ENCODE measurements around the gene GALK2. TPM values are rescaled to one million over a fixed set of nuclear protein-coding genes. Genes with fewer than 3 reads are reported as not detected.
"Not testable (repeated sequence)": the region's sequence is repeated elsewhere in the genome, so short reads cannot be mapped to it uniquely, and the experiment has no call there.

Gene GALK2
- polyA plus RNA-seq, 3 donors from 2014 or later: 8.8 to 25.1 (median 18.1) TPM

- H3K36me3 Mint-ChIP-seq: peaks cover 11 to 39% (median 21%) of the 10 kb centered on the region in 3 donors
- peaks cover 10 to 20% of the 10 kb centered on the region in 2 donors for H3K4me1 Mint-ChIP-seq
- H3K27ac Mint-ChIP-seq: peak overlapping the region in 2 of 6 donors; percentile 8 to 51
- H3K27me3 Mint-ChIP-seq (ENCODE audit: low read depth in 3 of 3): no peaks in the 10 kb centered on the region
- H3K9me3 Mint-ChIP-seq: no peaks in the 10 kb centered on the region
- no peak overlapping the region for H3K4me3 Mint-ChIP-seq
- DNase-seq: no peak
Measured at GRCh38 chr15:49323207-49323606, 153.2 kb downstream of the GALK2 start.

- no peaks in the 10 kb centered on the region for H3K9me3 Mint-ChIP-seq
- no peak overlapping the region for H3K4me3 Mint-ChIP-seq
- peaks cover 4 to 23% (median 6%) of the 10 kb centered on the region in 3 donors for H3K36me3 Mint-ChIP-seq
- no peak for DNase-seq
- H3K4me1 Mint-ChIP-seq: no peaks in the 10 kb centered on the region
- H3K27ac Mint-ChIP-seq: no peak overlapping the region
- H3K27me3 Mint-ChIP-seq (ENCODE audit: low read depth in 3 of 3): no peaks in the 10 kb centered on the region
Measured at GRCh38 chr15:49327927-49328326, 157.9 kb downstream of the GALK2 start.

GRCh38 chr15:49328941-49329340, 158.9 kb downstream of the GALK2 start:
- Mint-ChIP-seq H3K27ac (no peak overlapping the region), H3K9me3 (no peaks in the 10 kb centered on the region), H3K4me3 (no peak overlapping the region), H3K4me1 (no peaks in the 10 kb centered on the region), H3K36me3 (peaks cover 4 to 23% (median 6%) of the 10 kb centered on the region in 3 donors), H3K27me3 (ENCODE audit: low read depth in 3 of 3) (no peaks in the 10 kb centered on the region)
- no peak for DNase-seq

GRCh38 chr15:49330166-49330565, 160.1 kb downstream of the GALK2 start:
- Mint-ChIP-seq H3K36me3 (peaks cover 4 to 20% (median 6%) of the 10 kb centered on the region in 3 donors), H3K9me3 (no peaks in the 10 kb centered on the region), H3K4me1 (no peaks in the 10 kb centered on the region), H3K27ac (no peak overlapping the region), H3K4me3 (no peak overlapping the region), H3K27me3 (ENCODE audit: low read depth in 3 of 3) (no peaks in the 10 kb centered on the region)
- no peak for DNase-seq

GRCh38 chr15:49331442-49331841, 161.4 kb downstream of the GALK2 start:
- no peak overlapping the region for H3K4me3 Mint-ChIP-seq
- H3K27ac Mint-ChIP-seq: no peak overlapping the region
- H3K27me3 Mint-ChIP-seq (ENCODE audit: low read depth in 3 of 3): no peaks in the 10 kb centered on the region
- no peaks in the 10 kb centered on the region for H3K4me1 Mint-ChIP-seq
- no peaks in the 10 kb centered on the region for H3K9me3 Mint-ChIP-seq
- DNase-seq: no peak
- peaks cover 4 to 20% (median 6%) of the 10 kb centered on the region in 3 donors for H3K36me3 Mint-ChIP-seq

GRCh38 chr15:49331951-49332350, 161.9 kb downstream of the GALK2 start:
- Mint-ChIP-seq H3K36me3 (peaks cover 4 to 20% (median 6%) of the 10 kb centered on the region in 3 donors), H3K4me3 (no peak overlapping the region), H3K27me3 (ENCODE audit: low read depth in 3 of 3) (no peaks in the 10 kb centered on the region), H3K27ac (peak overlapping the region in 1 of 6 donors; percentile 43), H3K4me1 (no peaks in the 10 kb centered on the region), H3K9me3 (no peaks in the 10 kb centered on the region)
- DNase-seq: no peak

- peaks cover 18 to 34% (median 31%) of the 10 kb centered on the region in 3 donors for H3K36me3 Mint-ChIP-seq
Measured at GRCh38 chr15:49339656-49340055, 169.6 kb downstream of the GALK2 start.

GRCh38 chr15:49343546-49343945, 173.5 kb downstream of the GALK2 start:
- no peak for DNase-seq
- Mint-ChIP-seq H3K36me3 (peaks cover 20 to 51% (median 34%) of the 10 kb centered on the region in 3 donors), H3K4me1 (no peaks in the 10 kb centered on the region), H3K9me3 (no peaks in the 10 kb centered on the region), H3K27me3 (ENCODE audit: low read depth in 3 of 3) (no peaks in the 10 kb centered on the region), H3K4me3 (no peak overlapping the region), H3K27ac (no peak overlapping the region)

More at GRCh38 chr15:49339656-49340055, 169.6 kb downstream of the GALK2 start:
- DNase-seq: no peak
- Mint-ChIP-seq H3K27me3 (ENCODE audit: low read depth in 3 of 3) (no peaks in the 10 kb centered on the region), H3K4me1 (no peaks in the 10 kb centered on the region), H3K9me3 (no peaks in the 10 kb centered on the region), H3K27ac (no peak overlapping the region), H3K4me3 (no peak overlapping the region)

GRCh38 chr15:49354439-49354838, 184.4 kb downstream of the GALK2 start:
- not testable (repeated sequence) for H3K4me3 Mint-ChIP-seq; H3K27me3 Mint-ChIP-seq (ENCODE audit: low read depth in 3 of 3); H3K4me1 Mint-ChIP-seq; H3K27ac Mint-ChIP-seq; H3K9me3 Mint-ChIP-seq; DNase-seq; H3K36me3 Mint-ChIP-seq

GRCh38 chr15:49361370-49361769, 191.3 kb downstream of the GALK2 start:
- peaks cover 3 to 10% (median 3%) of the 10 kb centered on the region in 3 donors for H3K36me3 Mint-ChIP-seq
- H3K9me3 Mint-ChIP-seq: peaks cover 0 to 9% (median 2%) of the 10 kb centered on the region in 6 donors
- no peak overlapping the region for H3K27ac Mint-ChIP-seq
- no peaks in the 10 kb centered on the region for H3K4me1 Mint-ChIP-seq
- H3K27me3 Mint-ChIP-seq (ENCODE audit: low read depth in 3 of 3): peaks cover 0 to 3% (median 0%) of the 10 kb centered on the region in 3 donors
- no peak for DNase-seq
- H3K4me3 Mint-ChIP-seq: no peak overlapping the region

GRCh38 chr15:49366496-49366895, 196.4 kb downstream of the GALK2 start:
- no peak overlapping the region for H3K4me3 Mint-ChIP-seq
- no peak overlapping the region for H3K27ac Mint-ChIP-seq
- no peaks in the 10 kb centered on the region for H3K4me1 Mint-ChIP-seq
- H3K36me3 Mint-ChIP-seq: peaks cover 3 to 8% (median 3%) of the 10 kb centered on the region in 3 donors
- H3K27me3 Mint-ChIP-seq (ENCODE audit: low read depth in 3 of 3): peaks cover 0 to 3% (median 1%) of the 10 kb centered on the region in 3 donors
- H3K9me3 Mint-ChIP-seq: peaks cover 0 to 10% (median 0%) of the 10 kb centered on the region in 6 donors
- DNase-seq: no peak

- no peak overlapping the region for H3K27ac Mint-ChIP-seq
- H3K9me3 Mint-ChIP-seq: peaks cover 0 to 4% (median 0%) of the 10 kb centered on the region in 6 donors
- no peak for DNase-seq
- no peaks in the 10 kb centered on the region for H3K4me1 Mint-ChIP-seq
- H3K27me3 Mint-ChIP-seq (ENCODE audit: low read depth in 3 of 3): peaks cover 0 to 2% (median 1%) of the 10 kb centered on the region in 3 donors
- H3K36me3 Mint-ChIP-seq: peaks cover 0 to 6% (median 3%) of the 10 kb centered on the region in 3 donors
- H3K4me3 Mint-ChIP-seq: no peak overlapping the region
Measured at GRCh38 chr15:49370782-49371181, 200.7 kb downstream of the GALK2 start.

- H3K27ac Mint-ChIP-seq: no peak overlapping the region
- no peak for DNase-seq
- no peak overlapping the region for H3K4me3 Mint-ChIP-seq
- peaks cover 0 to 3% (median 0%) of the 10 kb centered on the region in 6 donors for H3K9me3 Mint-ChIP-seq
- H3K36me3 Mint-ChIP-seq: no peaks in the 10 kb centered on the region
- peaks cover 0 to 2% (median 1%) of the 10 kb centered on the region in 3 donors for H3K27me3 Mint-ChIP-seq (ENCODE audit: low read depth in 3 of 3)
- H3K4me1 Mint-ChIP-seq: no peaks in the 10 kb centered on the region
Measured at GRCh38 chr15:49372366-49372765, 202.3 kb downstream of the GALK2 start.

- H3K4me3 Mint-ChIP-seq: no peak overlapping the region
- no peak overlapping the region for H3K27ac Mint-ChIP-seq
- no peak for DNase-seq
- no peaks in the 10 kb centered on the region for H3K4me1 Mint-ChIP-seq
- H3K36me3 Mint-ChIP-seq: peaks cover 0 to 2% (median 0%) of the 10 kb centered on the region in 3 donors
- no peaks in the 10 kb centered on the region for H3K27me3 Mint-ChIP-seq (ENCODE audit: low read depth in 3 of 3)
- no peaks in the 10 kb centered on the region for H3K9me3 Mint-ChIP-seq
Measured at GRCh38 chr15:49379996-49380395, 209.9 kb downstream of the GALK2 start.

GRCh38 chr15:49380912-49381311, 210.9 kb downstream of the GALK2 start:
- H3K27me3 Mint-ChIP-seq (ENCODE audit: low read depth in 3 of 3): no peaks in the 10 kb centered on the region
- H3K27ac Mint-ChIP-seq: no peak overlapping the region
- no peaks in the 10 kb centered on the region for H3K9me3 Mint-ChIP-seq
- no peak for DNase-seq
- peaks cover 0 to 3% (median 0%) of the 10 kb centered on the region in 3 donors for H3K36me3 Mint-ChIP-seq
- H3K4me3 Mint-ChIP-seq: no peak overlapping the region
- H3K4me1 Mint-ChIP-seq: no peaks in the 10 kb centered on the region
